ENCODE measurements around the gene GTF3C6.

The GTF3C6 gene

DNA sequence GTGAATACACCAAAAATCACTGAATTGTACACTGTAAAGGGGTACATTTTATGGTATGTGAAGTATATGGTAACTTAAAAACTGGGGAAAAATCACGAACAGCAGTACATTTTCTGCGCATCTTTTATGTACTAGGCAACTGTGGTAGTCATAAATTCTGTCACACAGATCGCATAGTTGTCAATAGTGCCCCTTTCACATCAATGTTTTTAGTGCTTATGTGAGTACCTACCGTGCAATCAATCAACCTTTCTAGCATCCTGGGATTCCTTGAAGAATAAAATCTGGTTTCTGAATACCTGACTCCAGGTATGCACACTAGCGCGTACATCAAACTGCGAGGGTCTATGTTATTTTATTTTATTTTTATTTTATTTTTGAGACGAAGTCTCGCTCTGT is 22.7 kb downstream of the GTF3C6 start:
- Histone ChIP-seq H3K4me1 (ENCODE audit: low read length) (no peaks in the 10 kb centered on the region; the same call in 1 of the 2 replicates), H3K9me3 (replicated peaks; ENCODE audit: insufficient read depth, low read length) (no peaks in the 10 kb centered on the region), H3K4me2 (ENCODE audit: low read depth, low read length) (peak overlapping the region; percentile 39), H3K27me3 (replicated peaks; ENCODE audit: insufficient read depth, low read length) (no peaks in the 10 kb centered on the region), H3K36me3 (replicated peaks; ENCODE audit: insufficient read depth, low read length) (no peaks in the 10 kb centered on the region), H3K79me2 (ENCODE audit: low read length) (peaks cover 50% of the 10 kb centered on the region), H3K27ac (ENCODE audit: low read length) (peak overlapping the region; percentile 74; the same call in 1 of the 2 replicates), H3F3A (ENCODE audit: insufficient read depth, low read length) (no peaks in the 10 kb centered on the region), H3K4me3 (ENCODE audit: low read length) (peak overlapping the region; percentile 99), H2AFZ (ENCODE audit: low read length) (no peak overlapping the region), H3K9ac (ENCODE audit: low read length) (peak overlapping the region; percentile 95; the same call in 1 of the 2 replicates), H4K20me1 (ENCODE audit: insufficient read depth, low read length) (no peaks in the 10 kb centered on the region), H3K9me2 (replicated peaks; ENCODE audit: insufficient read depth, low read length) (no peaks in the 10 kb centered on the region)
- no peak for DNase-seq
- no peak for TF ChIP-seq EZH2 (optimal IDR thresholded peaks at IDR 0.05; ENCODE audit: low read depth, low read length)
- TF ChIP-seq, protein P1, sequence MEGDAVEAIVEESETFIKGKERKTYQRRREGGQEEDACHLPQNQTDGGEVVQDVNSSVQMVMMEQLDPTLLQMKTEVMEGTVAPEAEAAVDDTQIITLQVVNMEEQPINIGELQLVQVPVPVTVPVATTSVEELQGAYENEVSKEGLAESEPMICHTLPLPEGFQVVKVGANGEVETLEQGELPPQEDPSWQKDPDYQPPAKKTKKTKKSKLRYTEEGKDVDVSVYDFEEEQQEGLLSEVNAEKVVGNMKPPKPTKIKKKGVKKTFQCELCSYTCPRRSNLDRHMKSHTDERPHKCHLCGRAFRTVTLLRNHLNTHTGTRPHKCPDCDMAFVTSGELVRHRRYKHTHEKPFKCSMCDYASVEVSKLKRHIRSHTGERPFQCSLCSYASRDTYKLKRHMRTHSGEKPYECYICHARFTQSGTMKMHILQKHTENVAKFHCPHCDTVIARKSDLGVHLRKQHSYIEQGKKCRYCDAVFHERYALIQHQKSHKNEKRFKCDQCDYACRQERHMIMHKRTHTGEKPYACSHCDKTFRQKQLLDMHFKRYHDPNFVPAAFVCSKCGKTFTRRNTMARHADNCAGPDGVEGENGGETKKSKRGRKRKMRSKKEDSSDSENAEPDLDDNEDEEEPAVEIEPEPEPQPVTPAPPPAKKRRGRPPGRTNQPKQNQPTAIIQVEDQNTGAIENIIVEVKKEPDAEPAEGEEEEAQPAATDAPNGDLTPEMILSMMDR (IDR thresholded peaks at IDR 0.05; ENCODE audit: low read length), result no peak
- TF ChIP-seq EZH2phosphoT487 (IDR thresholded peaks at IDR 0.05; ENCODE audit: low read length), result no peak

GRCh38 chr6:110990840-110991576 is 32.5 kb downstream of the GTF3C6 start:
- Histone ChIP-seq H2AFZ (ENCODE audit: low read length) (no peak overlapping the region), H3K4me2 (ENCODE audit: low read depth, low read length) (no peak overlapping the region), H3K27ac (ENCODE audit: low read length) (no peak overlapping the region), H3K9ac (ENCODE audit: low read length) (no peak overlapping the region), H4K20me1 (ENCODE audit: insufficient read depth, low read length) (no peaks in the 10 kb centered on the region), H3K79me2 (ENCODE audit: low read length) (peaks cover 39% of the 10 kb centered on the region), H3F3A (ENCODE audit: insufficient read depth, low read length) (no peaks in the 10 kb centered on the region; the same call in 1 of the 2 replicates), H3K9me3 (replicated peaks; ENCODE audit: insufficient read depth, low read length) (no peaks in the 10 kb centered on the region), H3K4me1 (ENCODE audit: low read length) (no peaks in the 10 kb centered on the region), H3K27me3 (replicated peaks; ENCODE audit: insufficient read depth, low read length) (no peaks in the 10 kb centered on the region), H3K36me3 (replicated peaks; ENCODE audit: insufficient read depth, low read length) (peaks cover 2% of the 10 kb centered on the region; the same call in 1 of the 2 replicates), H3K9me2 (replicated peaks; ENCODE audit: insufficient read depth, low read length) (no peaks in the 10 kb centered on the region), H3K4me3 (ENCODE audit: low read length) (no peak overlapping the region)
- TF ChIP-seq, protein P1 (IDR thresholded peaks at IDR 0.05; ENCODE audit: low read length), result no peak
- TF ChIP-seq EZH2phosphoT487 (IDR thresholded peaks at IDR 0.05; ENCODE audit: low read length), result no peak
- no peak for TF ChIP-seq EZH2 (optimal IDR thresholded peaks at IDR 0.05; ENCODE audit: low read depth, low read length)
- DNase-seq, result no peak

GRCh38 chr6:110996691-110997090 is 38.2 kb downstream of the GTF3C6 start:
- Histone ChIP-seq H3K36me3 (replicated peaks; ENCODE audit: insufficient read depth, low read length) (peaks cover 4% of the 10 kb centered on the region; the same call in 1 of the 2 replicates), H3K27ac (ENCODE audit: low read length) (no peak overlapping the region), H4K20me1 (ENCODE audit: insufficient read depth, low read length) (no peaks in the 10 kb centered on the region), H3K4me1 (ENCODE audit: low read length) (no peaks in the 10 kb centered on the region), H3K27me3 (replicated peaks; ENCODE audit: insufficient read depth, low read length) (no peaks in the 10 kb centered on the region), H3K4me3 (ENCODE audit: low read length) (no peak overlapping the region), H3K9ac (ENCODE audit: low read length) (no peak overlapping the region), H3F3A (ENCODE audit: insufficient read depth, low read length) (no peaks in the 10 kb centered on the region; the same call in 1 of the 2 replicates), H2AFZ (ENCODE audit: low read length) (no peak overlapping the region), H3K4me2 (ENCODE audit: low read depth, low read length) (no peak overlapping the region), H3K9me2 (replicated peaks; ENCODE audit: insufficient read depth, low read length) (no peaks in the 10 kb centered on the region), H3K9me3 (replicated peaks; ENCODE audit: insufficient read depth, low read length) (no peaks in the 10 kb centered on the region), H3K79me2 (ENCODE audit: low read length) (peaks cover 21% of the 10 kb centered on the region)
- TF ChIP-seq, protein P1 (IDR thresholded peaks at IDR 0.05; ENCODE audit: low read length), result no peak
- TF ChIP-seq EZH2phosphoT487 (IDR thresholded peaks at IDR 0.05; ENCODE audit: low read length), result no peak
- TF ChIP-seq EZH2 (optimal IDR thresholded peaks at IDR 0.05; ENCODE audit: low read depth, low read length), result no peak
- no peak for DNase-seq
